Karpas-422 (cell line): ENCODE measurements around the gene MFAP2. TPM values are rescaled to one million over a fixed set of nuclear protein-coding genes. Genes with fewer than 3 reads are reported as not detected.

Experiments used
- total RNA-seq: library from RNA; depleted of rRNA; stranded (reverse); fragments of >200 nt; shearing (Covaris generic); gene quantifications from 2 replicates; pipeline ENCODE4 v1.2.3, GENCODE V29; 2014; ENCODE audit warnings: low replicate concordance; rRNA removed

MFAP2 gene
- total RNA-seq, 1 experiment from 2014 or later, result not detected

Other genes with a start within 250 kb of the MFAP2 start
- under 0.01 TPM in 2 replicates for gene RNU1-4, start 240.1 kb downstream of the MFAP2 start, total RNA-seq
- under 0.01 TPM in 2 replicates for gene RNU1-2, start 84.6 kb downstream of the MFAP2 start, total RNA-seq
- gene CROCC, start 58.7 kb downstream of the MFAP2 start, total RNA-seq, result 12.1 and 29.1 TPM in 2 replicates
- gene ATP13A2, start 31.3 kb upstream of the MFAP2 start, total RNA-seq, result 13.6 and 24.1 TPM in 2 replicates
- gene SDHB, start 73.4 kb upstream of the MFAP2 start, total RNA-seq, result 157 and 172 TPM in 2 replicates
- gene PADI2, start 138.8 kb upstream of the MFAP2 start, total RNA-seq, result not detected in 2 replicates
- gene PADI1, start 224.5 kb upstream of the MFAP2 start, total RNA-seq, result not detected in 2 replicates